Fibroblast of skin of left quadriceps (primary cell): Measurements from ENCODE around the gene PRKACG.

Experiments
- DNase-seq, 2 experiments: peaks; one replicate each; pipeline ENCODE4 v3.0.0-alpha.2; 2013; ENCODE audit warnings: low read depth in 2 of 2

PRKACG gene

GRCh38 chr9:68981789-68982188, 32.1 kb downstream of the PRKACG start:
- DNase-seq: peak in 1 of 2 experiments; percentile 1

- DNase-seq: no peak
Measured at GRCh38 chr9:68980341-68980914, 33.5 kb downstream of the PRKACG start.

GRCh38 chr9:68979538-68980314, 34.2 kb downstream of the PRKACG start:
- DNase-seq: no peak

GRCh38 chr9:68978501-68978900, 35.4 kb downstream of the PRKACG start:
- DNase-seq: no peak

- no peak for DNase-seq
Measured at GRCh38 chr9:68978066-68978465, 35.8 kb downstream of the PRKACG start.

GRCh38 chr9:68975365-68976043, 38.4 kb downstream of the PRKACG start:
- DNase-seq: no peak

- DNase-seq: no peak
Measured at GRCh38 chr9:68974901-68975300, 39.0 kb downstream of the PRKACG start.

- DNase-seq: no peak
Measured at GRCh38 chr9:68974431-68974830, 39.5 kb downstream of the PRKACG start.

- DNase-seq: no peak
Measured at GRCh38 chr9:68973619-68974018, 40.3 kb downstream of the PRKACG start.

GRCh38 chr9:68970151-68970550, 43.8 kb downstream of the PRKACG start:
- DNase-seq: no peak

- no peak for DNase-seq
Measured at GRCh38 chr9:68969538-68969937, 44.4 kb downstream of the PRKACG start.

- DNase-seq: no peak
Measured at GRCh38 chr9:68967800-68968199, 46.1 kb downstream of the PRKACG start.

GRCh38 chr9:68966496-68966944, 47.4 kb downstream of the PRKACG start:
- no peak for DNase-seq

- DNase-seq: no peak
Measured at GRCh38 chr9:68964765-68965164, 49.1 kb downstream of the PRKACG start.

- no peak for DNase-seq
Measured at GRCh38 chr9:68964102-68964541, 49.8 kb downstream of the PRKACG start.

GRCh38 chr9:68963416-68963815, 50.5 kb downstream of the PRKACG start:
- DNase-seq: no peak
